Astrocyte (in vitro differentiated cells and primary cell): ENCODE data around the gene GJB3.

Experiments used
- EZH2 ChIP-seq: IDR thresholded peaks from 2 replicates; pipeline ENCODE4 v1.6.1; 2012; ENCODE audit warnings: mild to moderate bottlenecking, low read length, inconsistent platforms; ENCODE audit not compliant: insufficient read depth
- TF ChIP-seq, protein P1 (sequence below): IDR thresholded peaks from 2 replicates; pipeline ENCODE4 v1.5.1; 2011; ENCODE audit warnings: low read depth, mild to moderate bottlenecking, inconsistent platforms, low read length, moderate library complexity; ENCODE audit not compliant: insufficient read depth

DNA sequence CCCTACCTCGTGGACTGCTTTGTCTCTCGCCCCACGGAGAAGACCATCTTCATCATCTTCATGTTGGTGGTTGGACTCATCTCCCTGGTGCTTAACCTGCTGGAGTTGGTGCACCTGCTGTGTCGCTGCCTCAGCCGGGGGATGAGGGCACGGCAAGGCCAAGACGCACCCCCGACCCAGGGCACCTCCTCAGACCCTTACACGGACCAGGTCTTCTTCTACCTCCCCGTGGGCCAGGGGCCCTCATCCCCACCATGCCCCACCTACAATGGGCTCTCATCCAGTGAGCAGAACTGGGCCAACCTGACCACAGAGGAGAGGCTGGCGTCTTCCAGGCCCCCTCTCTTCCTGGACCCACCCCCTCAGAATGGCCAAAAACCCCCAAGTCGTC, 13.8 kb downstream of the GJB3 start:
- TF ChIP-seq, protein P1, sequence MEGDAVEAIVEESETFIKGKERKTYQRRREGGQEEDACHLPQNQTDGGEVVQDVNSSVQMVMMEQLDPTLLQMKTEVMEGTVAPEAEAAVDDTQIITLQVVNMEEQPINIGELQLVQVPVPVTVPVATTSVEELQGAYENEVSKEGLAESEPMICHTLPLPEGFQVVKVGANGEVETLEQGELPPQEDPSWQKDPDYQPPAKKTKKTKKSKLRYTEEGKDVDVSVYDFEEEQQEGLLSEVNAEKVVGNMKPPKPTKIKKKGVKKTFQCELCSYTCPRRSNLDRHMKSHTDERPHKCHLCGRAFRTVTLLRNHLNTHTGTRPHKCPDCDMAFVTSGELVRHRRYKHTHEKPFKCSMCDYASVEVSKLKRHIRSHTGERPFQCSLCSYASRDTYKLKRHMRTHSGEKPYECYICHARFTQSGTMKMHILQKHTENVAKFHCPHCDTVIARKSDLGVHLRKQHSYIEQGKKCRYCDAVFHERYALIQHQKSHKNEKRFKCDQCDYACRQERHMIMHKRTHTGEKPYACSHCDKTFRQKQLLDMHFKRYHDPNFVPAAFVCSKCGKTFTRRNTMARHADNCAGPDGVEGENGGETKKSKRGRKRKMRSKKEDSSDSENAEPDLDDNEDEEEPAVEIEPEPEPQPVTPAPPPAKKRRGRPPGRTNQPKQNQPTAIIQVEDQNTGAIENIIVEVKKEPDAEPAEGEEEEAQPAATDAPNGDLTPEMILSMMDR: no peak
- no peak for TF ChIP-seq EZH2
